SK-N-MC (cell line): Measurements from ENCODE around the gene AUNIP.

Experiments
- EZH2 ChIP-seq: fragments of 200-600 bp; sonication (generic); IDR thresholded peaks from one replicate; pipeline ENCODE4 v1.6.1; 2017; ENCODE audit warnings: antibody characterized with exemption
- FOXP2 ChIP-seq: optimal IDR thresholded peaks from 2 replicates; pipeline ENCODE3; 2011; ENCODE audit warnings: mild to moderate bottlenecking, moderate library complexity; ENCODE audit not compliant: insufficient read depth; ENCODE audit errors: extremely low read length, control extremely low read depth
- POLR2AphosphoS5 ChIP-seq: IDR thresholded peaks from 2 replicates; pipeline ENCODE4 v1.6.1; 2012; ENCODE audit warnings: mild to moderate bottlenecking, low read depth, low read length, borderline replicate concordance

DNA sequence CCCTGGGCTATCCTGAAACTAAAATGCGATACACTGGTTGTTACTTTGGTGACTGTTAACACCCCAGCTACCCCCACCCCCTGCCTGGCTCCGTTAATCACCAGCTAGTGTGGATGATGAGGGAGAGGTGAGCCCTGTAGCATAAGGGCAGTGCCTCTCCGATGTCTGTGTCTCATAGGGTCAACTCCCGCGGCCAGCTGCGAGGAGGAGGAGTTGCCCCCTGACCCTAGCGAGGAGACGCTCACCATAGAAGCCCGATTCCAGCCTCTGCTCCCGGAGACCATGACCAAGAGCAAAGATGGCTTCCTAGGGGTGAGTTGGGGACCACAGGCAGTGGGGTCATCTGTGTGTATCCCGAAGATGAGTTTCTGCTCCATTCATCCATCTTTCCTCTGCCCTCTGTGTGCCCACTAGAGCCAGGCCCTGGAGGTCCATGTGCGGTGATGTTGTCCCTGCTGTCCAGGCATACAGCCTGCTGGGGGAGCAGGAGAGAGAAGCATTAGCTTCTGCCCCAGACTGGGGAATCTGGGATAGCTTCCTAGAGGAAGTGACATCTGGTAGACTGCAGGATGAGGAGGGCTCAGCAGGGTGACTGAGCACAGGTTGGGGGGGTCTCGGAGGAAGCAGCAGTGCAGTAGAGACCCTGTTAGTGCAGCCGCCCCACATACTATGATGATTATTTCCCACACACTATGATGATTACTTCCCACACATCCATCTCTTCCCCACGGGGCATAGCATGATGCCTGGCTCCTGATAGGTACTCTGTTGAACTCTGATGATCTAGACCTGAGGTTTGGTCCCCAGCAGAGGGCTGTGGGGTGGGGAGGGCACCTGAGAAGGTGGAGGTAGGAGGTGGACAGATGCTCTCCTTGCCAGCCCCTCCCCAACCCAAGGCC is 54.0 kb downstream of the AUNIP start:
- no peak for TF ChIP-seq EZH2
- TF ChIP-seq POLR2AphosphoS5, result no peak
- TF ChIP-seq FOXP2, result no peak
